Neural progenitor cell (in vitro differentiated cells): ENCODE results near the gene CD1E. TPM values are rescaled to one million over a fixed set of nuclear protein-coding genes. Genes with fewer than 3 reads are reported as not detected.

Source experiments
- DNase-seq: peaks from one replicate; pipeline ENCODE4 v3.0.0-alpha.2; 2016; ENCODE audit warnings: low spot score
- H2AFZ ChIP-seq: fragments of 200-600 bp; sonication (generic); replicated peaks from 2 replicates; pipeline ENCODE4 v1.6.1; 2016; ENCODE audit warnings: antibody characterized with exemption
- H3F3A ChIP-seq: fragments of 200-600 bp; sonication (generic); 2 replicates; pipeline ENCODE4 v1.6.1; 2016; ENCODE audit warnings: antibody characterized with exemption, low read depth
- H3K27ac ChIP-seq: fragments of 200-600 bp; sonication (generic); 2 replicates; pipeline ENCODE4 v1.5.1; 2016; ENCODE audit warnings: mild to moderate bottlenecking
- H3K27me3 ChIP-seq: fragments of 200-600 bp; sonication (generic); 2 replicates; pipeline ENCODE4 v1.6.1; 2016; ENCODE audit warnings: mild to moderate bottlenecking, moderate library complexity
- H3K36me3 ChIP-seq: fragments of 200-600 bp; sonication (generic); 2 replicates; pipeline ENCODE4 v1.5.1; 2016
- H3K4me1 ChIP-seq: fragments of 200-600 bp; sonication (generic); 2 replicates; pipeline ENCODE4 v1.6.1; 2016; ENCODE audit warnings: mixed run types
- H3K4me2 ChIP-seq: fragments of 200-600 bp; sonication (generic); 2 replicates; pipeline ENCODE4 v1.6.1; 2016
- H3K4me3 ChIP-seq: fragments of 200-600 bp; sonication (generic); 2 replicates; pipeline ENCODE4 v1.5.1; 2016
- H3K79me2 ChIP-seq: fragments of 200-600 bp; sonication (generic); 2 replicates; pipeline ENCODE4 v1.6.1; 2016; ENCODE audit warnings: low read depth
- H3K9ac ChIP-seq: fragments of 200-600 bp; sonication (generic); 2 replicates; pipeline ENCODE4 v1.6.1; 2016
- H3K9me3 ChIP-seq: fragments of 200-600 bp; sonication (generic); 2 replicates; pipeline ENCODE4 v1.5.1; 2016; ENCODE audit warnings: low read depth
- H4K20me1 ChIP-seq: fragments of 200-600 bp; sonication (generic); 2 replicates; pipeline ENCODE4 v1.6.1; 2016; ENCODE audit warnings: low read depth
- H3K27ac Mint-ChIP-seq: 3 replicates; pipeline ENCODE4 v1.8.0; 2021; ENCODE audit warnings: mixed read lengths
- H3K27me3 Mint-ChIP-seq: 2 replicates; pipeline ENCODE4 v1.8.0; 2022; ENCODE audit warnings: low read depth, mild to moderate bottlenecking, inconsistent platforms, moderate library complexity, mixed read lengths; ENCODE audit not compliant: insufficient read depth
- H3K36me3 Mint-ChIP-seq: 3 replicates; pipeline ENCODE4 v1.8.0; 2021; ENCODE audit warnings: mixed read lengths
- H3K4me1 Mint-ChIP-seq: 3 replicates; pipeline ENCODE4 v1.8.0; 2021; ENCODE audit warnings: mixed read lengths
- H3K4me3 Mint-ChIP-seq: 3 replicates; pipeline ENCODE4 v1.8.0; 2021; ENCODE audit warnings: mild to moderate bottlenecking, moderate library complexity, mixed read lengths
- H3K9me3 Mint-ChIP-seq: 3 replicates; pipeline ENCODE4 v1.8.0; 2020; ENCODE audit warnings: mixed read lengths
- EZH2 ChIP-seq: fragments of 200-600 bp; sonication (generic); IDR thresholded peaks from 2 replicates; pipeline ENCODE4 v1.6.1; 2017; ENCODE audit warnings: antibody characterized with exemption, mild to moderate bottlenecking, moderate library complexity
- EZH2phosphoT487 ChIP-seq: fragments of 200-600 bp; sonication (generic); IDR thresholded peaks from 2 replicates; pipeline ENCODE4 v1.6.1; 2017; ENCODE audit warnings: antibody characterized with exemption
- total RNA-seq: library from RNA; depleted of rRNA; stranded (reverse); fragments of >200 nt; gene quantifications from 2 replicates; pipeline ENCODE4 v1.2.3, GENCODE V29; 2015; ENCODE audit warnings: low replicate concordance
- TF ChIP-seq, protein P1 (sequence below): fragments of 200-600 bp; sonication (generic); IDR thresholded peaks from 2 replicates; pipeline ENCODE4 v1.5.1; 2017; ENCODE audit warnings: antibody characterized with exemption, mild to moderate bottlenecking

CD1E gene
- not detected in 2 replicates for total RNA-seq

DNA sequence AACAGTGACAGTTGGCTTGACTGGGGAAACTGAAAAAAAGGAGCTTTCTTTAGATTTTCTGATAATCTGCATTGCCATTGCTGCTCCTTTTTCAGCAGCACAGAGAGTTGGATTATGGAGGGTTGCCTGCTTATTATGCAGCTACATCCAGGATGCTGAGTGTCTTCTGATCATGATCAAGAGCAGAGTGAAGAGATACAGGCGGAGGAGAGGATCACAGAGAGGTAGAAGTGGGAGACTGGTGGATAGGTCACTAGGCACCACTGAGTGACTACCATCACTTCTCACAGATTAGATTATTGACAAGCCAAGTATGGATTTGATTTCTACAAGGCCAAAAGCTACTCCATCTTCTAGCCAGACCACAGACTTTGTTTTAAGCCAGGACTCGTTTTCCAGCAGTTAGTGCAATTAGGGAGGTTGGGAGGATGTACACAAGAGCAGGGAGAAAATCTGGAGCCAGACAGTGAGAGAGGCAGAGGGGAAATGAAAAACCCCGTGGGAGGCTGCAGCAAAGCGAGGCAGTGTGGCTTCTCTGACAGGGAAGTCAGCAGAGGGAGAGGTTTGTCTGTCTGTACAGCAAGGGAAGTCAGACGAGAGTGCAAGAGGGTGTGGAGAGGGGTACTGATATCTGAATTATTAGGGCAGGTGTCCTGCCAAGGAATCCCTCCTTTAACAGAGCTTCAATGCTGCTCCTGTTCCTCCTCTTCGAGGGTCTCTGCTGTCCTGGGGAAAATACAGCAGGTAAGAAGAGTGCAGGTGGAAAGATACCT lies at the start of gene CD1E:
Gene CD1E (plus strand): TSS at position 592 of the 773 bp plus-strand sequence. CDS start 95 bp downstream, at position 687.
- Mint-ChIP-seq H3K4me1 (no peaks in the 10 kb centered on the region), H3K27me3 (no peaks in the 10 kb centered on the region), H3K4me3 (no peak within 1 kb of the TSS), H3K9me3 (no peaks in the 10 kb centered on the region), H3K27ac (no peak within 1 kb of the TSS), H3K36me3 (no peaks in the 10 kb centered on the region)
- no peaks in the 10 kb centered on the region for H3K27me3 ChIP-seq
- no peak within 1 kb of the TSS for H3K4me3 ChIP-seq
- H3K27ac ChIP-seq, result no peak within 1 kb of the TSS
- no peak within 1 kb of the TSS for H2AFZ ChIP-seq
- no peaks in the 10 kb centered on the region for H4K20me1 ChIP-seq
- no peak within 1 kb of the TSS for H3K4me2 ChIP-seq
- TF ChIP-seq, protein P1, sequence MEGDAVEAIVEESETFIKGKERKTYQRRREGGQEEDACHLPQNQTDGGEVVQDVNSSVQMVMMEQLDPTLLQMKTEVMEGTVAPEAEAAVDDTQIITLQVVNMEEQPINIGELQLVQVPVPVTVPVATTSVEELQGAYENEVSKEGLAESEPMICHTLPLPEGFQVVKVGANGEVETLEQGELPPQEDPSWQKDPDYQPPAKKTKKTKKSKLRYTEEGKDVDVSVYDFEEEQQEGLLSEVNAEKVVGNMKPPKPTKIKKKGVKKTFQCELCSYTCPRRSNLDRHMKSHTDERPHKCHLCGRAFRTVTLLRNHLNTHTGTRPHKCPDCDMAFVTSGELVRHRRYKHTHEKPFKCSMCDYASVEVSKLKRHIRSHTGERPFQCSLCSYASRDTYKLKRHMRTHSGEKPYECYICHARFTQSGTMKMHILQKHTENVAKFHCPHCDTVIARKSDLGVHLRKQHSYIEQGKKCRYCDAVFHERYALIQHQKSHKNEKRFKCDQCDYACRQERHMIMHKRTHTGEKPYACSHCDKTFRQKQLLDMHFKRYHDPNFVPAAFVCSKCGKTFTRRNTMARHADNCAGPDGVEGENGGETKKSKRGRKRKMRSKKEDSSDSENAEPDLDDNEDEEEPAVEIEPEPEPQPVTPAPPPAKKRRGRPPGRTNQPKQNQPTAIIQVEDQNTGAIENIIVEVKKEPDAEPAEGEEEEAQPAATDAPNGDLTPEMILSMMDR, result no peak
- TF ChIP-seq EZH2phosphoT487, result no peak
- no peak for TF ChIP-seq EZH2
- no peak within 1 kb of the TSS for H3K9ac ChIP-seq
- H3K4me1 ChIP-seq, result no peaks in the 10 kb centered on the region
- no peaks in the 10 kb centered on the region for H3K9me3 ChIP-seq
- H3F3A ChIP-seq, result no peaks in the 10 kb centered on the region
- no peaks in the 10 kb centered on the region for H3K36me3 ChIP-seq
- no peak for DNase-seq
- H3K79me2 ChIP-seq, result no peaks in the 10 kb centered on the region

DNA sequence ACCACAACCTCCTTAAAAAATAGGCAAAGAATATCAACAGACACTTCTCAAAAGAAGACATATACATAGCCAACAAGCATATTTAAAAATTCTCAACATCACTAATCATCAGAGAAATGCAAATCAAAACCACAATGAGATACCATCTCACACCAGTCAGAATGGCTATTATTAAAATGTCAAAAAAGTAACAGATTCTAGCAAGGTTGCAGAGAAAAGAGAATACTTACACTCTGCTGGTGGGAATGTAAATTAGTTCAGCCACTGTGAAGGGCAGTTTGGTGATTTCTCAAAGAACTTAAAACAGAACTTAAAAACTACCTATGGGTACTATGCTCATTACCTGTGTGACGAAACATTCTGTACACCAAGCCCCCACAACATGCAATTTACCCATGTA lies 43.1 kb upstream of the CD1E start:
- H2AFZ ChIP-seq, result no peak overlapping the region
- no peaks in the 10 kb centered on the region for H4K20me1 ChIP-seq
- H3K27me3 ChIP-seq, result no peaks in the 10 kb centered on the region
- no peak overlapping the region for H3K9ac ChIP-seq
- H3K79me2 ChIP-seq, result no peaks in the 10 kb centered on the region
- no peaks in the 10 kb centered on the region for H3K4me1 Mint-ChIP-seq
- TF ChIP-seq EZH2phosphoT487 (no peak), EZH2 (no peak)
- TF ChIP-seq, protein P1, result no peak
- H3K27me3 Mint-ChIP-seq, result no peaks in the 10 kb centered on the region
- no peaks in the 10 kb centered on the region for H3F3A ChIP-seq
- no peak overlapping the region for H3K27ac Mint-ChIP-seq
- no peaks in the 10 kb centered on the region for H3K9me3 ChIP-seq
- H3K36me3 ChIP-seq, result no peaks in the 10 kb centered on the region
- H3K36me3 Mint-ChIP-seq, result no peaks in the 10 kb centered on the region
- H3K4me3 ChIP-seq, result no peak overlapping the region
- peaks cover 12% of the 10 kb centered on the region for H3K9me3 Mint-ChIP-seq
- H3K4me1 ChIP-seq, result no peaks in the 10 kb centered on the region
- H3K27ac ChIP-seq, result no peak overlapping the region
- no peak overlapping the region for H3K4me3 Mint-ChIP-seq
- no peak for DNase-seq
- H3K4me2 ChIP-seq, result no peak overlapping the region

DNA sequence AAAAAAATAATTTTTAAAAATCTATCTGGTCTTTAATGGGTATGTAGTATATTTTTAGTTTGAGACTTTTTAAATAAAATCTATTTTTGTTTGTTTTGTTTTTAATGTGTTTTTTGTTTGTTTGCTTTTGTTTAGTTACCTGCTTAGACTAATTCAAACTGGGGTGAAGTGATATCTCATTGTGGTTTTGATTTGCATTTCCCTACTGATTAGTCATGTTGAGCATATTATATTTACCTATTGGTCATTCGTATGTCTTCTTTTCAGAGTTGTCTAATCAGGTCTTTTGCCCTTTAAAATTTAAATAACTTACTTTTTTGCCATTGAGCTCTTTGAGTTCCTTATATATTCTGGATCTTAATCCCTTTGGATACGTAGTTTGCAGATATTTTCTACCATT lies 42.6 kb upstream of the CD1E start:
- Histone ChIP-seq H3F3A (no peaks in the 10 kb centered on the region), H3K27me3 (no peaks in the 10 kb centered on the region), H3K9me3 (no peaks in the 10 kb centered on the region), H3K36me3 (no peaks in the 10 kb centered on the region), H4K20me1 (no peaks in the 10 kb centered on the region), H3K79me2 (no peaks in the 10 kb centered on the region), H3K4me1 (no peaks in the 10 kb centered on the region), H2AFZ (no peak overlapping the region), H3K9ac (no peak overlapping the region), H3K27ac (no peak overlapping the region), H3K4me3 (no peak overlapping the region), H3K4me2 (no peak overlapping the region)
- H3K9me3 Mint-ChIP-seq, result peaks cover 12% of the 10 kb centered on the region
- H3K36me3 Mint-ChIP-seq, result no peaks in the 10 kb centered on the region
- H3K27ac Mint-ChIP-seq, result no peak overlapping the region
- no peak overlapping the region for H3K4me3 Mint-ChIP-seq
- no peaks in the 10 kb centered on the region for H3K27me3 Mint-ChIP-seq
- no peaks in the 10 kb centered on the region for H3K4me1 Mint-ChIP-seq
- TF ChIP-seq, protein P1, result no peak
- TF ChIP-seq EZH2 (no peak), EZH2phosphoT487 (no peak)
- DNase-seq, result no peak
